IMR-90 (cell line): ENCODE data around the gene PRKAB1. TPM values are rescaled to one million over a fixed set of nuclear protein-coding genes. Genes with fewer than 3 reads are reported as not detected.

Experiments
- ATAC-seq: fragments of 200-7000 bp; cut with Tn5 transposase; 2 replicates; pipeline ENCODE4 v1.9.1; 2020; ENCODE audit warnings: low read depth, mild to moderate bottlenecking, moderate library complexity
- BruUV-seq: library from RNA; stranded (reverse); fragments of 400-500 nt; replicated peaks from 2 replicates; lab custom pipeline; 2021; lab: Mats Ljungman, UMichigan
- CTCF ChIA-PET: fragments of 300-600 bp; formaldehyde crosslinking; extraction: SDS; loops from one replicate; lab custom pipeline; 2021; ENCODE audit warnings: antibody characterized with exemption; lab: Yijun Ruan, JAX
- POLR2A ChIA-PET: fragments of 300-600 bp; sonication (Branson Sonifier 250); formaldehyde crosslinking; loops from one replicate; lab custom pipeline; 2022; ENCODE audit warnings: antibody characterized with exemption; ENCODE audit not compliant: unreplicated experiment; lab: Charles Lee
- DNase-seq: peaks from one replicate; pipeline ENCODE4 v3.0.0; 2013
- H2AFZ ChIP-seq: replicated peaks from 2 replicates; pipeline ENCODE3; 2013; ENCODE audit warnings: low read length, mild to moderate bottlenecking; ENCODE audit not compliant: poor library complexity
- H2AK5ac ChIP-seq: 2 replicates; pipeline ENCODE4 v1.6.1; 2013; ENCODE audit warnings: low read depth, low read length, inconsistent platforms
- H2AK9ac ChIP-seq: replicated peaks from 2 replicates; pipeline ENCODE3; 2013; ENCODE audit warnings: mild to moderate bottlenecking, low read depth, low read length, moderate library complexity; ENCODE audit not compliant: poor library complexity
- H2BK120ac ChIP-seq: 2 replicates; pipeline ENCODE4 v1.6.1; 2013; ENCODE audit warnings: low read depth, low read length, inconsistent platforms
- H2BK15ac ChIP-seq: 3 replicates; pipeline ENCODE4 v1.6.1; 2013; ENCODE audit warnings: low read depth, low read length, inconsistent platforms
- H2BK20ac ChIP-seq: 2 replicates; pipeline ENCODE4 v1.6.1; 2013; ENCODE audit warnings: low read depth, mild to moderate bottlenecking, inconsistent platforms, low read length, moderate library complexity
- H2BK5ac ChIP-seq: 2 replicates; pipeline ENCODE4 v1.6.1; 2013; ENCODE audit warnings: mild to moderate bottlenecking, low read depth, low read length, inconsistent platforms; ENCODE audit not compliant: poor library complexity, severe bottlenecking
- H3K14ac ChIP-seq: replicated peaks from 2 replicates; pipeline ENCODE4 v1.6.1; 2013; ENCODE audit warnings: low read depth, low read length, inconsistent platforms
- H3K18ac ChIP-seq: 2 replicates; pipeline ENCODE4 v1.6.1; 2013; ENCODE audit warnings: low read depth, low read length, control low read depth
- H3K23ac ChIP-seq: 2 replicates; pipeline ENCODE4 v1.6.1; 2013; ENCODE audit warnings: low read depth, low read length, inconsistent platforms
- H3K27ac ChIP-seq: 2 replicates; pipeline ENCODE4 v1.5.1; 2013; ENCODE audit warnings: mild to moderate bottlenecking, control low read depth, low read length; ENCODE audit not compliant: insufficient read depth
- H3K27me3 ChIP-seq: 2 replicates; pipeline ENCODE4 v1.6.1; 2013; ENCODE audit warnings: low read length; ENCODE audit not compliant: control insufficient read depth, insufficient read depth
- H3K36me3 ChIP-seq: 2 replicates; pipeline ENCODE4 v1.6.1; 2013; ENCODE audit warnings: low read length, mixed read lengths; ENCODE audit not compliant: control insufficient read depth, insufficient read depth
- H3K4ac ChIP-seq: 2 replicates; pipeline ENCODE4 v1.6.1; 2013; ENCODE audit warnings: low read depth, low read length, inconsistent platforms
- H3K4me1 ChIP-seq: 2 replicates; pipeline ENCODE4 v1.6.1; 2013; ENCODE audit warnings: low read length, mixed read lengths; ENCODE audit not compliant: control insufficient read depth, insufficient read depth
- H3K4me2 ChIP-seq: 2 replicates; pipeline ENCODE4 v1.6.1; 2013; ENCODE audit warnings: low read depth, mild to moderate bottlenecking, control low read depth, low read length, moderate library complexity
- H3K4me3 ChIP-seq: 2 replicates; pipeline ENCODE4 v1.5.1; 2013; ENCODE audit warnings: low read depth, mild to moderate bottlenecking, control low read depth, low read length, moderate library complexity; ENCODE audit not compliant: insufficient read depth
- H3K56ac ChIP-seq: 2 replicates; pipeline ENCODE4 v1.6.1; 2013; ENCODE audit warnings: low read length, inconsistent platforms; ENCODE audit not compliant: insufficient read depth; ENCODE audit errors: extremely low read depth
- H3K79me1 ChIP-seq, 2 experiments: 2 replicates each; pipeline ENCODE4 v1.6.1; 2013; ENCODE audit warnings: low read length in 2 of 2, inconsistent platforms in 1 of 2, low read depth in 1 of 2
- H3K9ac ChIP-seq: 2 replicates; pipeline ENCODE4 v1.6.1; 2013; ENCODE audit warnings: low read depth, low read length, control low read depth
- H3K9me1 ChIP-seq: 2 replicates; pipeline ENCODE4 v1.6.1; 2013; ENCODE audit warnings: low read length, inconsistent platforms; ENCODE audit not compliant: insufficient read depth
- H3K9me3 ChIP-seq: 2 replicates; pipeline ENCODE4 v1.6.1; 2013; ENCODE audit warnings: low read length; ENCODE audit not compliant: control insufficient read depth, insufficient read depth
- H4K20me1 ChIP-seq: 2 replicates; pipeline ENCODE4 v1.6.1; 2013; ENCODE audit warnings: low read length, inconsistent platforms; ENCODE audit not compliant: insufficient read depth
- H4K5ac ChIP-seq: 2 replicates; pipeline ENCODE4 v1.6.1; 2013; ENCODE audit warnings: mild to moderate bottlenecking, low read depth, low read length, control low read depth
- H4K8ac ChIP-seq, 2 experiments: 2 replicates each; pipeline ENCODE4 v1.6.1; 2013; ENCODE audit warnings: low read depth in 2 of 2, low read length in 2 of 2, control low read depth in 1 of 2, inconsistent platforms in 1 of 2
- H4K91ac ChIP-seq: 2 replicates; pipeline ENCODE4 v1.6.1; 2013; ENCODE audit warnings: low read depth, low read length, inconsistent platforms; ENCODE audit not compliant: insufficient read depth
- FOS ChIP-seq: fragments of 150-350 bp; IDR thresholded peaks from 2 replicates; pipeline ENCODE4 v1.6.1; 2016; ENCODE audit warnings: low read depth, low read length
- WGBS, 2 experiments: methylation state at CpG; one replicate each; pipeline versions ENCODE4 v1.1.5 to v1.1.7; 2013; ENCODE audit warnings: missing lambda C conversion rate in 2 of 2; ENCODE audit not compliant: insufficient read length in 1 of 2; ENCODE audit errors: extremely low coverage in 2 of 2; 5-methylcytosine and 5-hydroxymethylcytosine counted together
- dilution Hi-C: fragments of 300-500 bp; cut with HindIII; formaldehyde crosslinking; loops from one replicate; pipeline ENCODE4 v1.14.3; 2018; ENCODE audit warnings: low sequenced_read_pairs; ENCODE audit not compliant: unreplicated experiment
- in situ Hi-C: fragments of 300-500 bp; cut with MboI; formaldehyde crosslinking; loops from 3 replicates; pipeline ENCODE4 v1.14.3; 2019; ENCODE audit warnings: low sequenced_read_pairs, inconsistent platforms, mixed read lengths
- intact Hi-C: fragments of 100-400 bp; cut with micrococcal nuclease; formaldehyde crosslinking; loops from 2 replicates; pipeline ENCODE4 v1.10.0; 2022
- polyA plus RNA-seq, 3 experiments: library from polyadenylated mRNA; depleted of rRNA; stranded (reverse); fragments of >200 nt; gene quantifications; 2 replicates each; pipeline ENCODE4 v1.2.3, GENCODE V29; 2012; ENCODE audit warnings: low replicate concordance in 1 of 3
- total RNA-seq: library from RNA; depleted of rRNA; stranded (reverse); fragments of >200 nt; gene quantifications from 2 replicates; pipeline ENCODE4 v1.2.3, GENCODE V29; 2012

PRKAB1 gene
- total and polyA plus RNA-seq, 2 of the 4 experiments (the other 2 are of a cell fraction), result 9.7 to 19.3 TPM

- H3K27me3 ChIP-seq, result no peaks in the 10 kb centered on the region
- no peak overlapping the region for H2BK20ac ChIP-seq
- H4K8ac ChIP-seq, result no peak overlapping the region
- H3K23ac ChIP-seq, result no peak overlapping the region
- no peak overlapping the region for H3K18ac ChIP-seq
- H2BK120ac ChIP-seq, result no peak overlapping the region
- no peak overlapping the region for H4K91ac ChIP-seq
- WGBS, 2 experiments, result 83% methylated on average over 3 of the region's 10 CpGs; no CpG with 5 or more reads in 1 of the 2 experiments
- H4K20me1 ChIP-seq, result no peaks in the 10 kb centered on the region
- H4K5ac ChIP-seq, result no peak overlapping the region
- no peaks in the 10 kb centered on the region for H3K9me3 ChIP-seq
- H2AK9ac ChIP-seq, result no peak overlapping the region
- no peak overlapping the region for H3K14ac ChIP-seq
- no peaks in the 10 kb centered on the region; a peak in 1 of 4 replicates for H3K79me1 ChIP-seq
- no peak overlapping the region for H3K56ac ChIP-seq
- peaks cover 62% of the 10 kb centered on the region for H3K36me3 ChIP-seq
- no peak overlapping the region for H3K4me2 ChIP-seq
- H3K9ac ChIP-seq, result no peak overlapping the region
- intact Hi-C loops (no loop called here), in situ Hi-C loops (no loop called here), dilution Hi-C loops (no loop called here)
- H3K9me1 ChIP-seq, result no peaks in the 10 kb centered on the region; the same call in 1 of the 2 replicates
- CTCF ChIA-PET, result no interaction called here
- no peak overlapping the region for H2AFZ ChIP-seq
- H3K4me1 ChIP-seq, result no peaks in the 10 kb centered on the region
- TF ChIP-seq FOS, result no peak
- DNase-seq (no peak), ATAC-seq (no peak)
- H3K4ac ChIP-seq, result no peak overlapping the region
- H3K4me3 ChIP-seq, result no peak overlapping the region
- no peak overlapping the region for H3K27ac ChIP-seq
- no peak overlapping the region for H2BK5ac ChIP-seq
- POLR2A ChIA-PET, result no interaction called here
- H2AK5ac ChIP-seq, result no peak overlapping the region
- H2BK15ac ChIP-seq, result no peak overlapping the region
- BruUV-seq, result no TSS peak
Measured at GRCh38 chr12:119679490-119679889, 11.6 kb downstream of the PRKAB1 start.
